AG04449 (cell line): ENCODE results near the gene CD69.

Source experiments
- CTCF ChIA-PET: fragments of 350-600 bp; formaldehyde crosslinking; extraction: SDS; loops from one replicate; lab custom pipeline; 2021; ENCODE audit warnings: antibody characterized with exemption; lab: Yijun Ruan, JAX
- POLR2A ChIA-PET: fragments of 400-600, 350-600 bp; formaldehyde crosslinking; extraction: SDS; loops from one replicate; lab custom pipeline; 2020; ENCODE audit warnings: antibody characterized with exemption, inconsistent platforms; lab: Yijun Ruan, JAX
- DNase-seq: peaks from one replicate; pipeline ENCODE4 v3.0.0-alpha.2; 2010; ENCODE audit warnings: low read depth, low spot score
- H3K4me3 ChIP-seq: 2 replicates; pipeline ENCODE4 v1.5.1; 2011; ENCODE audit warnings: low read depth, mild to moderate bottlenecking, control low read depth, low read length
- TF ChIP-seq, protein P1 (sequence below): IDR thresholded peaks from one replicate; pipeline ENCODE4 v1.5.1; 2011; ENCODE audit warnings: mild to moderate bottlenecking, moderate library complexity, low read length, control low read depth, inconsistent platforms; ENCODE audit not compliant: insufficient read depth; ENCODE audit errors: missing control alignments

The CD69 gene

DNA sequence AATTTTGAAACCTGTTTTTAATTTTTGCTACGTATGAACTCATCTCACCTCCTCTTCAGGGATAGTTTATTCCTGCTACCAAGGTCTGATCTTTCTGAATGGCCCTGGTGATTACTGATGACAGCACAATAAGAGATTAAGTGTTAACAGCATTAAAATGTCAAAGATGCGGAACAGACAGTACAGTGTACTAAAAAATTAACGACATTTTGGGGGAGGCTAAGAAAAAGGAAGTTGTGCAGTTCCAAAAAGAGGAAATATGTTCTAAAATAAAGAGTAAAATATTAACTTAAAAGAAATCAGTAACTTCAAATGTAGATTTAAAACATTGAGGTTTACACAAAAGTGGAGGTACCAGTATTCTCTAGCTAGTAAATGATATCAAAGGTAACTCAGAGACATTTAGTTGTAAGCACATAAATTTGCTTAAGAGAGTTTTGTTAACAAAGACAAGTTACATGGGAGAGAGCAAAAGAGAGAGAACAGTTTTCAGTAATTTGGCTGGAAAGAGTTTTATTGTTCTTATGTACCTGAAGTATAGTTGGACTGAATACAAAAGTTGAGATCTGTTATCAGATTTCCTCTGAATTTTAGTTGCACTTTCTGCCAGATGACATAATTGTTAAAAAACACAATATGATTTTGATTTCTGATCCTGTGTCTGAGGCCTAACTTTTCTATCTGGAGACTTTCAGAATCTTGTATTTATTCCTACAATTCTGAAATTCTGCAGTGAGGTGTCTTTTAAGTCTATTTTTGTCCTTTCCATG lies 23.6 kb downstream of the CD69 start:
- ChIA-PET CTCF (interaction anchor here (2.9 kb wide), 1 partner anchor 13 kb away, joined by 16 read pairs; no protein-coding TSS in a partner anchor), POLR2A (no interaction called here)
- no peak overlapping the region for H3K4me3 ChIP-seq
- TF ChIP-seq, protein P1, sequence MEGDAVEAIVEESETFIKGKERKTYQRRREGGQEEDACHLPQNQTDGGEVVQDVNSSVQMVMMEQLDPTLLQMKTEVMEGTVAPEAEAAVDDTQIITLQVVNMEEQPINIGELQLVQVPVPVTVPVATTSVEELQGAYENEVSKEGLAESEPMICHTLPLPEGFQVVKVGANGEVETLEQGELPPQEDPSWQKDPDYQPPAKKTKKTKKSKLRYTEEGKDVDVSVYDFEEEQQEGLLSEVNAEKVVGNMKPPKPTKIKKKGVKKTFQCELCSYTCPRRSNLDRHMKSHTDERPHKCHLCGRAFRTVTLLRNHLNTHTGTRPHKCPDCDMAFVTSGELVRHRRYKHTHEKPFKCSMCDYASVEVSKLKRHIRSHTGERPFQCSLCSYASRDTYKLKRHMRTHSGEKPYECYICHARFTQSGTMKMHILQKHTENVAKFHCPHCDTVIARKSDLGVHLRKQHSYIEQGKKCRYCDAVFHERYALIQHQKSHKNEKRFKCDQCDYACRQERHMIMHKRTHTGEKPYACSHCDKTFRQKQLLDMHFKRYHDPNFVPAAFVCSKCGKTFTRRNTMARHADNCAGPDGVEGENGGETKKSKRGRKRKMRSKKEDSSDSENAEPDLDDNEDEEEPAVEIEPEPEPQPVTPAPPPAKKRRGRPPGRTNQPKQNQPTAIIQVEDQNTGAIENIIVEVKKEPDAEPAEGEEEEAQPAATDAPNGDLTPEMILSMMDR, result no peak
- no peak for DNase-seq

DNA sequence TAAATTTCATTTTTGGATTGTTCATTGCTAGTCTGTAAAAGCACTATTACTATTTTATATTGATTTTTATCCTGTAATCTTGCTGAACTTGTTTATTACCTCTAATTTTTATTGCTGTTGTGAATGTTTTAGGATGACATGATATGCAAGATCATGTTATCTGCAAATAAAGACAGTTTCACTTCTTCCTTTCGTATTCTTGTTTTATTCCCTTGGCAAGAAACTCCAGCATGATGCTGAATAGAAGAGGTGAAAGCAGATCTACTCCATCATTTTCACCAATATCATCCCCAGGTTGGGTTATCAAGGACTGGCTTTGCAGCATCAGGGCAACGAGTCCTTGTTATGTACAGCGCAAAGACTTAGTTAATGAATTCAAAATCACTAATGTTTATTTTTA lies 25.1 kb downstream of the CD69 start:
- ChIA-PET POLR2A (no interaction called here), CTCF (no interaction called here)
- TF ChIP-seq, protein P1, result no peak
- no peak overlapping the region for H3K4me3 ChIP-seq
- DNase-seq, result no peak

DNA sequence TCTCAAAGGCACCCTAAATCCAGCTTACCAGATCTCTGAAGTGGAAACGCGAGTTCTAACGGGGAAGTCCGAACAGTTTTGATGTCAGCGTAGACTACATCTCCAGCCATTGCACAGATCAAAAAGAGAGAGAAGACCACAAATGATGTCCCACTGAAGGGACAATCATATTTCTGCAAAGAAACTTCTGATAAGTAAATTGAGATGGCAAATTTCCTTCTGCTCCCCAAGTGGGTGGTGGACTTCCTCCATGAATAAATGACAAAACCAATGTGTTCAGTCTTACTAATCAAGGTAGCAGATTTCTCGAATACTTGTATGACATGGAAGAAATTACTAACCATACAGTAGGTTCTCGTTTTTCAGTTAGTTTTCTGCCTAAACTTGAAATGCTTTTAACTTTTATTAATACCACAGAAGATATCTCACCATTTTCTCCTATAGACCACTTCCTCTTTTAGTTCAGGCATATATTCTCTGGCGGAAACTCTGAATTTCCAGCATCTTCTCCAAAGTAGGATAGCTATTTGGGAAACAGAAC lies 27.7 kb downstream of the CD69 start, which contains the start of gene CLECL1:
CLECL1 (minus strand) TSS at position 177 of the 541 bp plus-strand sequence.
- ChIA-PET CTCF (interaction anchor here (0.8 to 1.8 kb wide), 3 partner anchors 8 to 17 kb away, joined by 3 to 5 read pairs (median 3); no protein-coding TSS in a partner anchor), POLR2A (no interaction called here)
- no peak within 1 kb of the TSS for H3K4me3 ChIP-seq
- TF ChIP-seq, protein P1, result no peak
- DNase-seq, result no peak

DNA sequence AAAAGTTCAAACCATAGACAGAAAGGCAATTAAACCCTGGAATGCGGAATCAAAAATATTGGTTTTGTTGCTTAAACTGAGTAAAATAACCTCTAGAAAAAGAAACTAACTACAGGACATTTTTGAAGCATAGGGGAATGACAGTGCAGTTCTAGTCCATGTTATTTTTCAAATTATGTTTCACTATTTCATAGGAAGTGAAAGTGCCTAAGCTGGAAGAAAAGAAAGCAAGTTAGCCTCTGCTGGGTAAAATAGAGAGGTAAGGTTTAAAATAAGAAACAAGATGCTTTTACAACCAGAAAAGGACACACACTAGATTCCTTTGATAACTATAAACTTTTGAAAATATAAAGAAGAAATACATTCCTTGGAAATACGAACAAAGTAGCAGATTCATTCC lies 28.9 kb downstream of the CD69 start:
- H3K4me3 ChIP-seq, result no peak overlapping the region
- TF ChIP-seq, protein P1, result no peak
- CTCF ChIA-PET, result interaction anchor here (2.7 kb wide), 1 partner anchor 18 kb away, joined by 25 read pairs; no protein-coding TSS in a partner anchor
- POLR2A ChIA-PET, result no interaction called here
- no peak for DNase-seq

DNA sequence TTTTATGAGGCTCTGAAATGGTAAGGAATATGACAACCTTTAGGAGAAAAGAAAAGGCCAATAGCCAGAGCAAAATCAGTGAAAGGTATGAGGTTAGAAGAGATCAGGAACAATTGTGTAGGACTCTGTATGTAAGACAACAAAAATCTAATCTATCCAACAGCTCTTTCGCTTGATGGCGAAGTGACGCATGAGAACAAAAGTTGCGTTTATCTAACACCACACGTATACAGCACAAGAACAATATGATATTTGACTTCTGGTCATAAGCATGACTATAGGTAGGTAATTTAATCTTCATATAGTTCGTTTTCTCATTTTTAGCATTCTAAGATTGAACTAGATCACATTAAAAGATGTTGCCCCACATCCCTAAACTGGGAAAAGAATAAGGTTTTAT lies 29.3 kb downstream of the CD69 start:
- POLR2A ChIA-PET, result no interaction called here
- CTCF ChIA-PET, result interaction anchor here (2.7 kb wide), 1 partner anchor 18 kb away, joined by 25 read pairs; no protein-coding TSS in a partner anchor
- no peak for DNase-seq
- TF ChIP-seq, protein P1, result no peak
- no peak overlapping the region for H3K4me3 ChIP-seq

DNA sequence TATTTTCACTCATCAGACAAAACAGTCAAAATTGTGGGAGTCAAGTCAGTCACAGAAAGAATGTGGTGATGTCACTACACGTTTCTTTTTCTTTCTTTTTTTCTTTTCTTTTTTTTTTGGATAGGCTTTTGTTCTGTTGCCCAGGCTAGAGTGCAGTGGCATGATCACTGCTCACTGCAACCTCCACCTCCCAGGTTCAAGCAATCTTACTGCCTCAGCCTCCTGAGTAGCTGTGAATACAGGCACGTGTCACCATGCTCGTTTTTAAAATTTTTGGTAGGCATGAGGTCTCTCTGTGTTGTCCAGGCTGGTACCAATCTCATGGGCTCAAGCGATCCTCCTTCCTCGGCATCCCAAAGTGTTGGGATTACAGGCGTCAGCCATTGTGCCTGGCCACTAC lies 30.1 kb downstream of the CD69 start:
- ChIA-PET CTCF (interaction anchor here (1.9 to 2.7 kb wide), 3 partner anchors 12 to 19 kb away, joined by 4 to 25 read pairs (median 7); no protein-coding TSS in a partner anchor), POLR2A (no interaction called here)
- DNase-seq, result no peak
- TF ChIP-seq, protein P1, result no peak
- H3K4me3 ChIP-seq, result no peak overlapping the region
